ENCODE results near the gene RBBP7.

DNA sequence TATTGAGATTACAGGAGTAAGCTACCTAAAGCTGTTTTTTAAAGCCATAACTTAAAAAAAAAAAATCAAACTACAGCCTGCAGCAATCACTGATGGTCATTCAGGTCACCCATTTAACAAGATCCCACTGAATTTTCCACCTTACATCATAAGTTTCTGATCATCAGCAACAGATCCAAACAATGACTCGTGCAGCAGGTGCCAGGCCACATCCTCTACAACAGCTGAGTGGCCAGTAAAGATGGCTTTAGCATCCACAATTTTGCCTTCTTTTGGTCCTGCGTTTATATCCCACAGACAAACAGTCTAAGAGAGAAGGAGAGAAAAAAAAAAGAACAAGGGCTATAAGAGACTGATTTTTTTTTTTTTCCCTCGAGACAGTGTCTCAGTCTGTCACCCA lies 16.6 kb downstream of the RBBP7 start:
- TF ChIP-seq, protein P1, sequence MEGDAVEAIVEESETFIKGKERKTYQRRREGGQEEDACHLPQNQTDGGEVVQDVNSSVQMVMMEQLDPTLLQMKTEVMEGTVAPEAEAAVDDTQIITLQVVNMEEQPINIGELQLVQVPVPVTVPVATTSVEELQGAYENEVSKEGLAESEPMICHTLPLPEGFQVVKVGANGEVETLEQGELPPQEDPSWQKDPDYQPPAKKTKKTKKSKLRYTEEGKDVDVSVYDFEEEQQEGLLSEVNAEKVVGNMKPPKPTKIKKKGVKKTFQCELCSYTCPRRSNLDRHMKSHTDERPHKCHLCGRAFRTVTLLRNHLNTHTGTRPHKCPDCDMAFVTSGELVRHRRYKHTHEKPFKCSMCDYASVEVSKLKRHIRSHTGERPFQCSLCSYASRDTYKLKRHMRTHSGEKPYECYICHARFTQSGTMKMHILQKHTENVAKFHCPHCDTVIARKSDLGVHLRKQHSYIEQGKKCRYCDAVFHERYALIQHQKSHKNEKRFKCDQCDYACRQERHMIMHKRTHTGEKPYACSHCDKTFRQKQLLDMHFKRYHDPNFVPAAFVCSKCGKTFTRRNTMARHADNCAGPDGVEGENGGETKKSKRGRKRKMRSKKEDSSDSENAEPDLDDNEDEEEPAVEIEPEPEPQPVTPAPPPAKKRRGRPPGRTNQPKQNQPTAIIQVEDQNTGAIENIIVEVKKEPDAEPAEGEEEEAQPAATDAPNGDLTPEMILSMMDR (optimal IDR thresholded peaks at IDR 0.05 in 1 of 3, IDR thresholded peaks at IDR 0.05 in 1 of 3, conservative IDR thresholded peaks at IDR 0.05 in 1 of 3; ENCODE audit: extremely low read depth in 1 of 3, insufficient read depth in 2 of 3, low read length in 3 of 3): no peak
- TF ChIP-seq EZH2 (IDR thresholded peaks at IDR 0.05; ENCODE audit: low read length): no peak
